K562 (cell line): ENCODE data around the gene POLR3H.
"Not testable (repeated sequence)": the region's sequence is repeated elsewhere in the genome, so short reads cannot be mapped to it uniquely, and the experiment has no call there.

Experiments
- BCLAF1 ChIP-seq, 2 experiments: fragments of 450-650 bp in 1 of 2; IDR thresholded peaks; 2 replicates each; pipeline ENCODE4 v1.6.1; 2011 to 2017; ENCODE audit warnings: low read depth in 2 of 2, antibody characterized with exemption in 1 of 2, borderline replicate concordance in 1 of 2, low read length in 1 of 2, mild to moderate bottlenecking in 1 of 2, mixed read lengths in 1 of 2; ENCODE audit not compliant: control insufficient read depth in 1 of 2
- CTCF ChIP-seq, 3 experiments: IDR thresholded peaks in 2 of 3; conservative IDR thresholded peaks in 1 of 3; 2 replicates each; pipeline ENCODE4 v1.5.1; 2011 to 2012; ENCODE audit warnings: low read length in 3 of 3, mild to moderate bottlenecking in 3 of 3, control low read depth in 2 of 3, improper control_type of control experiment in 1 of 3, inconsistent platforms in 1 of 3, low read depth in 1 of 3, mixed read lengths in 1 of 3, moderate library complexity in 1 of 3; ENCODE audit not compliant: insufficient read depth in 2 of 3
- GTF2F1 ChIP-seq: IDR thresholded peaks from 2 replicates; pipeline ENCODE4 v1.6.1; 2011; ENCODE audit warnings: low read depth, low read length, improper control_type of control experiment
- KLF1 ChIP-seq: fragments of 450-650 bp; IDR thresholded peaks from 2 replicates; pipeline ENCODE4 v1.6.1; 2016; ENCODE audit warnings: missing genetic modification characterization, missing compliant biosample characterization
- NFXL1 ChIP-seq: fragments of 450-650 bp; formaldehyde crosslinking; IDR thresholded peaks from 2 replicates; pipeline ENCODE4 v1.4.0; 2021; ENCODE audit warnings: mild to moderate bottlenecking
- THAP7 ChIP-seq: fragments of 250-450 bp; sonication (Bioruptor Pico); IDR thresholded peaks from 2 replicates; pipeline ENCODE4 v1.5.0; 2021
- ZBTB33 ChIP-seq: sonication (generic); formaldehyde crosslinking; IDR thresholded peaks from 2 replicates; pipeline ENCODE4 v1.8.1; 2023; ENCODE audit warnings: mild to moderate bottlenecking, missing genetic modification reagents
- ZKSCAN8 ChIP-seq: fragments of 200-800 bp; sonication (Bioruptor generic); IDR thresholded peaks from 2 replicates; pipeline ENCODE4 v1.6.1; 2016; ENCODE audit warnings: missing genetic modification characterization, missing compliant biosample characterization

GRCh38 chr22:41593336-41593960 is 49.2 kb upstream of the POLR3H start:
- TF ChIP-seq CTCF (IDR thresholded peaks at IDR 0.05 in 2 of 3, conservative IDR thresholded peaks at IDR 0.05 in 1 of 3; ENCODE audit: insufficient read depth in 2 of 3, low read depth in 1 of 3, low read length in 3 of 3); ZBTB33 (CRISPR knock-in tag); THAP7 (CRISPR knock-in tag); BCLAF1 (IDR thresholded peaks at IDR 0.05; ENCODE audit: borderline replicate concordance in 1 of 2, control insufficient read depth in 1 of 2, low read depth in 2 of 2, low read length in 1 of 2); ZKSCAN8 (CRISPR knock-in tag); KLF1 (tag); GTF2F1; NFXL1 (CRISPR knock-in tag): not testable (repeated sequence)
